GM21528 (cell line): ENCODE results near the gene BLACAT1.

ENCODE experiments used
- ATAC-seq: cut with Tn5 transposase; IDR thresholded peaks from one replicate; pipeline ENCODE4 v1.9.1; 2021; ENCODE audit warnings: mild to moderate bottlenecking, moderate library complexity; ENCODE audit not compliant: unreplicated experiment, low FRiP score

Gene BLACAT1

DNA sequence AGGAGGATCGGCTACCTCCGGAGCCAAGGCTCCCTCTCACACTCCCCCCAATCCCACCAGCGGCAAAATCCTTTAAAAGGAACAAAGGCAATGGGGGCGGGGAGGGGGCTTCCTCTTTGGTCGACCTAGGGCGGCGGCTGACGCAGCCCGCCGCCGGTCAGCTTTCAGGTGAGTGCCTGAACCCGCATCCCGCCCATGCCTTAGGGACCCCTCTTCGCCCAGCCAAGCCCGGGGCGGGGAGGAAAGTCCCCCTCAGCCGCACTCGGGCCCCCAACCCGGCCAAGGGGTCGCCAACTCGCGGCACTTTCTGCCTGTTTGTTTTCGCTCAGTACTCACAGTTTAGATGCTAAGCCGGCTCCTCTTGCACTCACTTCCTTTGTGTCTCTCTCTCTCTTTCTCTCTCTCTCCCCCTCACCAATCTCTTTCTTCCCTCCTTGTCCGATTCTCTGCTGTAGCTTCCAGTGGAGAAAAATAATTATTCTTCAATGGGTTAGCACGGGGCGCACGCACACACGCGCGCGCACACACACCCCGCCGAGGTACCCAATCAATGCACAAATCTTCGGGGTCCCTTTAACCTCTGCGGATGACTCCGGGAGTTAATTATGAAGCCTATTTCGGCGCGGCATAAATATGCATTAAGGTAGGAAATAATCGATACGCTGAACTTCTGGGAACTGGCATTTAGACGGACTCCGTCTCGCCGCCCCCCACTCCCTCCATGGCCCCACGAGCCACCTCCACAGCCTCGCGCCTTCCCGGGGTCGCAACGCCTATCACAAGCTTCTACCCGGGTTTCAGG is at the start of gene BLACAT1:
TSS of gene BLACAT1 (minus strand) at position 465 of the 802 bp plus-strand sequence.
- no peak for ATAC-seq

DNA sequence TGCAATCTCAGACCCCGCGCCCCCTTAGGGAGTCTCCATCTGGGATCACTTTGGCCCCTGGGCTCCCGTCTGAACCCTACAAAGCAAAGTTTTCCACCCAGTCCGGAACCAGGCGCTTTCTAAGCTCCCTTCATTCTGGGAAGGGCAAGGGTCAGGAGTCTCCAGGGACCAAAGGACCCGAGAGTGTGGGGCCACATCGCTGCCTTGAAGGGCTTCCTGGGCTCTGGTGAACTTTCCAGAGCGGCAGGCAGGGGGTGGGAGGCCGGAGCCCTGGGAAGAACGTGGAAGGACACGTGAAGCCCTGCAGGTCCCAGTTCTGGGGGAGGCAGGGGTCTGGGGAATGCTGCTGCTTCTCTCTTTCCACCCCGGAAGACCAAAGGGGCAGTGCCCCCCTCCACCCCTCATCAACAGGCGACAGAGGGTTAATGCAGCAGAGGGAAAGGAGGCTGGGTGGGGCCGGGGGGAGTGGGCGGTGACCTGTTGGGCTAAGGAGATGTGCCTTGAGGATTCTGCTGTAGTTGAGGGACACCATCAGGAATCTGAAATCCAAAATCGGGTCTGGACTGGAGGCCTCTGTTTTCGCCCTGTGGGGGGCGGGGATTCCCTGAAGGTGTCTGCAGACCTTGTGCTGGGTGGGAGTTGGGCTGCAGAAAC is 49.4 kb upstream of the BLACAT1 start:
- ATAC-seq: no peak

GRCh38 chr1:205504311-205505075 is 48.6 kb upstream of the BLACAT1 start, which contains the start of gene CDK18:
Gene CDK18, plus strand, starts transcription at chr1:205504669. Its CDS starts 18,499 bp downstream, at chr1:205523168.
- no peak for ATAC-seq

DNA sequence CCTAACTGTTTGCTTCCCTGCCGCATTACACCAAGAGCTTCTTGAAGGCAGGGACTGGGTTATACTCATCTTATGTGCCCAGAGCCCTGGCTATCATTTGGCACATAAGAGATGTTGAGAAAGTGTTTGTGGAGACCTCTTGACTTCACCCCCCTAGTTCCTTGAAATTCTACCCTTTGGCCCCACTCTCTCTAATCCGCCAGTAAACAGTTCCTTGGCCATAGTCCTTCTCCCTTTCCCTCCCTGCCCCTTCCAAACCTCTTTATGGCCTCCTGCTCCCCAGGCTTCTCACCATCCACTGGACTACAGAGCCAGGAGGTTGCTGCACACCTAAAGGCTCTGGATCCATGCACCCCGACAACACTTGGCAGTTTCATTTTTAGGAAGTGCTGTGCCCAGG is 47.1 kb upstream of the BLACAT1 start:
- ATAC-seq: no peak

DNA sequence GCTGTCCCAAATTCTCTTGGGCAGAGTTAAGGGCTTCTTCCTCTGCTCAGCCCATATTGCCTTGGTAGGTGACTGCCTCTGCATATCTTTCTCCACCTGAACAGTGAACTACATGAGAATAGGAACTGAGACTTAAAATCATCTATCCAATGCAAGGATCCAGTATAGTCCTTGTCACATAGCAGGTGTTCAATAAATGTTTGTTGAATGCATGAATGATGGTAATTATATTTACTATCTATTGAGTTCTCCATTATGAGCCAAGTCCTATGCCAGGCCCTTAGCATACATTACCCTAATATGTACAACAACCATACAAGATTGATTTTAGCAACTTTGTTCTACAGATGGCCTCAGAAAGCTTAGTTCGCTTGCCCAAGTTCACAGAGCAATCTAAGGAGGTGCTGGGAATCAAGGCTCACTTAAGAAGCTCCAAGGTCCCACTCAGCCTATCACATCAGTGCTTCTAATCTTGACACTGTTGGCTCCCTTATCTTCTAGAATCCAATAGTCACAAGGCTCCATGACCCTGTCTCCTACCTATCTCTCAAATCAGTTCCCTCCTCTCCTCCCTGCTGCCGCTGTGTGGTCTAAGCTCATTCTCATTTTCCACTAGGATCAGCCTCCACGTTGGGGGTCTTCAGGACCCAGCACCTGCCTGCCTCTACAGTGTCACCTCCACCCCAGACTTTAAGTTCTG is 46.4 kb upstream of the BLACAT1 start:
- ATAC-seq: no peak

GRCh38 chr1:205500240-205501233 is 44.7 kb upstream of the BLACAT1 start:
- ATAC-seq: no peak

DNA sequence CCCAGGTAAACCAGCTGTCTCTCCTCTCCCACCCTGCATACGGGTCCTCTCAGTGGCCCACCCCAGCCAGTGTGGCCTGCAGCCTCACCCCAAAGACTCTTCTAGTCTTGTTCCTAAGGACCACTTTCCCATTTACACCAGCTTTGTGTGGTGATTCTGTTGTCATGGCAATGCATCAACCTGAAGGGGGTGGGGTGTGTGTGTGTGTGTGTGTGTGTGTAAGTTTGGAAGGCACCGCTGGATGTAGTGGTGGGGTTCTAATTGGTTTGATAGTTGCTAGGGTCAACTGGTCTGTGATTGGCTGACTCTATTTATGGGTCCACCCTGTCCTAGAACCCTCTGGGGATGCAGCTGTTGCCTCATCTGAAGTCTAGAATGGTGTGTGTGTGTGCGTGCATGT is 43.9 kb upstream of the BLACAT1 start:
- no peak for ATAC-seq

DNA sequence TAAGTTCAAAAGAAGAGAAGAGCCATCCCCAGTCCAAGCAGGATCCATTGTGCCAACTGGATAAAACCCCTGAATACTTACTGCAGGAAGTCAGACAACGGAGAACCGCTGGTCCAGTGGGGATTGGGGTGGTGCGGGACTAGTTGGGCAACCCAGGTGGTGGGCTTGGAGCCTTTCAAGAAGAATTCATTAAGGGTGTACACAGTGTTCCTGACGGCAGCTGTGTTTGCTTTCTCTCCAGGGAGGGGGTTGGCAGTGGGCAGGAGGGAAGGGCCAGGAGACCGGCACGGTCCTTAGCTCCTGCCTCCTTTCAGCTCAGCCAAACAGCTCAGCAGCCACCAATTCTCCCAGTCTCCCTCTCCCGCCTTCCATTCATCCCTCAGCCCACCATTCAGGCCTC is 41.5 kb upstream of the BLACAT1 start:
- no peak for ATAC-seq

DNA sequence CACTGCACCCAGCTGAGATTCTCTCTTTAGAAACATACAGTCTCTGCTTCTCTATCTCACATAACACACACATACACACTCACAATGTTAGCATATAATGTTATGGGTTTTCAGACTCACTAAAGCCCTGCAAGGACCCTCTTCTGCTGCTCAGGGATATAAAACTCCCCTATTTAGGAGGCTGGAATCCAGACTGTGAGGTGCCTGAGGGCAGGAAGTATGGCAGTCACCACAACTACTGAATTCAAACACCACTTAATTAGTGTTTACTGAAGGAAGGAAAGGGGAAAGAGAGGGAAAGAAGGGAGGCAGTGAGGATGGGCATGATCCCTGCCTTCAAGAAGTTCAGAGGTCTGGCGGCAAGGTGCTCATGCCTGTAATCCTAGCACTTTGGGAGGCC is 40.8 kb upstream of the BLACAT1 start:
- no peak for ATAC-seq

DNA sequence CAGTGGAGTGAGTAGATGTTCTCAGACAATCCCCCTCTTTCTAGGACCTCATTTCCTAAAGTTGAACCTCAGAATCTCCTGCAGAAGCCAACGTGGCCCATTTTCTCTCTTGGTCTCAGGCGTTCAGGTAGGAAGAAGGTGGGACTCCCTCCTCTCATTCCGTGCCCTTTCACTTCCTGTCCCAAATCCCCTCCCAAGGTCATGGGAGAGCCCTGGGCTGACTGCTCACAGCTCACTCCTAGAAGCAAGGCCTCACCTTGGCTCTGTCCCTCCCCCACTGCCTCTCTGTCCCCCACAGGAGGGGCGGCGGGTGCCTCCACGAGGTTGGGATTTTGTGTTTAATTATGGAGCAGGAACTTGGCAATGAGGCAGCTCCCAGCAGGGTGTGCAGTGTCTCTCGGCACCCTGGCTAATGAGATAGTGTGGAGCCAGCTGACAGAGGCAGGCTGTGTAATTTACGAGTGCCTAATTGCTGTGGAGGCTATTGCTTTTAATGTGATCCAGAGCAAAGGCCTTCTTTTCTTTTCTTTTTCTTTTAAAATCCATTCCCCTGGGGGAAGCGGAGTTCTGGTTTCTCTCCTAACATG is 39.5 kb upstream of the BLACAT1 start:
- ATAC-seq: no peak

- no peak for ATAC-seq
Measured at GRCh38 chr1:205494115-205494514, 38.3 kb upstream of the BLACAT1 start.

GRCh38 chr1:205493241-205494085 is 37.6 kb upstream of the BLACAT1 start:
- ATAC-seq: no peak

DNA sequence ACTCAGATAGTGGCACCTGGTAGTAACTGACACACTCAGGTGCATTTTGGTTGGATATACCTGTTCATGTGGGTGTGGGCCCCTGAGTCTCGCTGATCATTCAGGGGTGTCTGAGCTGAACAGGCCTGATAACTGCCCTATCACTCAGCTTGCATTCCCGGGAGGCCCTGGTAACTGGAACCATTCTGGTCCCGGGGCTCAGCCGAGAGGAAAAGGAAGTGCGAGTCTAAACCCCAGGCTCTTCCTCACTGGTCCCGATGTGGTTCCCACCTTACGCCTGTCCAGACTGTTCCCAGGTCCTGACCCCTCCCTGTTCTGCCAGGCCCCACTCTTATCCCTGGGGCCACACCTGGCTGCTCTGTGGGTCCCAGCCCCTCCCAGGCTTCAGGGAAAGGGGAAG is 36.9 kb upstream of the BLACAT1 start:
- no peak for ATAC-seq

DNA sequence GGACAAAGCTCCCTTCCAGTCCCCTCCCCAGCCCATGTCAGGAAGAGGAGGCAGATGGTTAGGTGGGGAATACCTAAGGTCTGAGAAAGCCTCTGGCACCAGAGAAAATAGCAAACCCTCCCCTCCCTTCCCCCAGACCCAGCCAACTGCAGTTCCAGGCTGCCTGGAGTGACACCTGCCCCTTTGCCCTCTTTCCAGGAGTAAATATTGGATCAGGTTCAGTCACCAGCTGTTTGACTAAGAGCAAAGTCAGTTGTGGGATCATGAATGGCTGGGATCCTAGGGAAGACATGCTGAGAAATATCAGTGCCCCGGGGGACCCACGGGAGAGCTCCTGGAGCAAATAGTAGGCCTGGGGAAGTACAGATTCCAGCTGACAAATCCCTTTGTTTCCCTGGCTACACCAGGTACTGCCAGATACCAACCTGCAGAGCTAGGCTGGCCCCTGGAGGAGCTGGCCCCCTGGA is 36.4 kb upstream of the BLACAT1 start:
- ATAC-seq: no peak

GRCh38 chr1:205491794-205492193 is 35.9 kb upstream of the BLACAT1 start:
- no peak for ATAC-seq

GRCh38 chr1:205488074-205488723 is 32.4 kb upstream of the BLACAT1 start:
- no peak for ATAC-seq

DNA sequence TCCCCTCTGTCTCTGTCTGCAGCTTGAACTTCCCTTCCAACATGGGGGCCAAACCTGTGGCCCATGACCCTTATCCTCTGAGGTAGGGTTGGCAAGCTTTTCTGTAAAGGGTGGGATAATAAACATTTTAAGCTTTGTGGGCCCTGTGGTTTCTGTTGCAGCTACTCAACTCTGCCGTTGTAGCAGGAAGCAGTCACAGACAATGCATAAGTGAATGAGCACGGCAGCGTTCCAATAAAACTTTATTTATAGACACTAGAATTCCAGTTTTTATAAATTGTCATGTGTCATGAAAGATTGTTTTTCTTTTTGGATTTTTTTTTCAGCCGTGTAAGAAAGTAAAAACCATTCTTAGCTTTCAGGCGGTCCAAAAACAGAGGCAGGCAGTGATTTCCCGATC is 30.4 kb upstream of the BLACAT1 start:
- no peak for ATAC-seq
